Stimulated activated CD4-positive, alpha-beta T cell treated with anti-CD3 and anti-CD28 coated beads, Interleukin-1b, Interleukin-23, amount 100 ng/mL, for 48 hours (primary cell): ENCODE results near the gene KIAA1671.
A peak's percentile ranks its signal among the peaks of the same experiment; 100 is the strongest.
"Not testable (repeated sequence)": the region's sequence is repeated elsewhere in the genome, so short reads cannot be mapped to it uniquely, and the experiment has no call there.

Experiments used
- DNase-seq: peaks from one replicate; pipeline ENCODE4 v3.0.0-alpha.2; 2020

Gene KIAA1671

GRCh38 chr22:24951942-24952836, at the start of gene KIAA1671:
KIAA1671 (plus strand) TSS chr22:24952716; CDS start chr22:25028000, 75,284 bp downstream.
- DNase-seq = peak; percentile 84

GRCh38 chr22:24905909-24906308, 46.6 kb upstream of the KIAA1671 start:
- no peak for DNase-seq

- not testable (repeated sequence) for DNase-seq
These were observed 45.4 kb upstream of the KIAA1671 start for GRCh38 chr22:24907101-24907500.

GRCh38 chr22:24920029-24920428, 32.5 kb upstream of the KIAA1671 start:
- DNase-seq = no peak

GRCh38 chr22:24925586-24926427, 26.7 kb upstream of the KIAA1671 start:
- no peak for DNase-seq

GRCh38 chr22:24926428-24926725, 26.1 kb upstream of the KIAA1671 start:
- no peak for DNase-seq

GRCh38 chr22:24926849-24927579, 25.5 kb upstream of the KIAA1671 start:
- no peak for DNase-seq

- DNase-seq = no peak
These were observed 24.2 kb upstream of the KIAA1671 start for GRCh38 chr22:24928322-24928721.

- DNase-seq = no peak
These were observed 21.8 kb upstream of the KIAA1671 start for GRCh38 chr22:24930678-24931077.

- no peak for DNase-seq
These were observed 16.6 kb upstream of the KIAA1671 start for GRCh38 chr22:24935771-24936483.

GRCh38 chr22:24937114-24937513, 15.4 kb upstream of the KIAA1671 start:
- DNase-seq = no peak

GRCh38 chr22:24938741-24939341, 13.7 kb upstream of the KIAA1671 start:
- no peak for DNase-seq

- no peak for DNase-seq
These were observed 10.2 kb upstream of the KIAA1671 start for GRCh38 chr22:24942301-24942700.

- DNase-seq = no peak
These were observed 8.1 kb upstream of the KIAA1671 start for GRCh38 chr22:24944217-24944937.

GRCh38 chr22:24945430-24945829, 7.1 kb upstream of the KIAA1671 start:
- no peak for DNase-seq

GRCh38 chr22:24947383-24947782, 5.1 kb upstream of the KIAA1671 start:
- DNase-seq = no peak

- DNase-seq = no peak
These were observed 4.6 kb upstream of the KIAA1671 start for GRCh38 chr22:24947881-24948280.

GRCh38 chr22:24948356-24949202, 3.9 kb upstream of the KIAA1671 start:
- no peak for DNase-seq

- no peak for DNase-seq
These were observed 2.1 kb upstream of the KIAA1671 start for GRCh38 chr22:24950272-24950902.

GRCh38 chr22:24952837-24953383, 394 bp downstream of the KIAA1671 start:
- no peak for DNase-seq
